Measurements from ENCODE around the gene FAF2.

Gene FAF2

GRCh38 chr5:176530393-176530982 lies 82.3 kb downstream of the FAF2 start:
- Histone ChIP-seq H3K14ac (ENCODE audit: low read length in 2 of 2) (no peak overlapping the region), H2BK15ac (ENCODE audit: low read depth, poor library complexity, severe bottlenecking) (no peak overlapping the region), H2BK5ac (ENCODE audit: low read depth, low read length, poor library complexity, severe bottlenecking) (no peak overlapping the region), H2BK12ac (ENCODE audit: low read length in 2 of 2) (no peak overlapping the region), H3K4ac (ENCODE audit: low read depth in 1 of 2, low read length in 2 of 2) (no peak overlapping the region), H4K91ac (ENCODE audit: low read length) (no peak overlapping the region), H3K79me1 (replicated peaks; ENCODE audit: low read length, poor library complexity, severe bottlenecking) (peaks cover 33% of the 10 kb centered on the region), H3K4me3 (ENCODE audit: insufficient read depth in 1 of 2, low read depth in 1 of 2, low read length in 2 of 2) (no peak overlapping the region), H3K18ac (ENCODE audit: low read depth in 1 of 2, low read length in 2 of 2) (no peak overlapping the region), H3K23ac (ENCODE audit: low read length in 2 of 2) (no peak overlapping the region), H3K9me3 (ENCODE audit: control insufficient read depth, low read length) (no peaks in the 10 kb centered on the region), H3K4me2 (ENCODE audit: low read length, poor library complexity, severe bottlenecking) (no peak overlapping the region), H3K4me1 (ENCODE audit: control insufficient read depth, insufficient read depth, low read depth, low read length) (peaks cover 47% of the 10 kb centered on the region), H3K27ac (ENCODE audit: low read length, poor library complexity, severe bottlenecking) (no peak overlapping the region), H2AFZ (ENCODE audit: low read depth, low read length) (no peak overlapping the region), H2BK120ac (ENCODE audit: low read depth, low read length) (no peak overlapping the region), H3K36me3 (ENCODE audit: control insufficient read depth in 1 of 2, insufficient read depth in 2 of 2, low read depth in 1 of 2, low read length in 2 of 2) (peaks cover 44 to 75% of the 10 kb centered on the region in 2 experiments), H2AK5ac (ENCODE audit: low read length, severe bottlenecking) (no peak overlapping the region), H4K8ac (ENCODE audit: low read length) (no peak overlapping the region), H3K9ac (ENCODE audit: low read length) (no peak overlapping the region), H3K27me3 (ENCODE audit: control insufficient read depth in 1 of 2, insufficient read depth in 1 of 2, low read length in 2 of 2) (no peaks in the 10 kb centered on the region)
- 93% methylated on average over 20 of the region's 28 CpGs for WGBS
- DNase-seq = no peak

- Histone ChIP-seq H3K14ac (ENCODE audit: low read length in 2 of 2) (no peak overlapping the region), H4K8ac (ENCODE audit: low read length) (no peak overlapping the region), H2BK5ac (ENCODE audit: low read depth, low read length, poor library complexity, severe bottlenecking) (no peak overlapping the region), H3K27me3 (ENCODE audit: control insufficient read depth in 1 of 2, insufficient read depth in 1 of 2, low read length in 2 of 2) (no peaks in the 10 kb centered on the region), H3K9ac (ENCODE audit: low read length) (no peak overlapping the region), H3K9me3 (ENCODE audit: control insufficient read depth, low read length) (no peaks in the 10 kb centered on the region), H3K4ac (ENCODE audit: low read depth in 1 of 2, low read length in 2 of 2) (no peak overlapping the region), H3K4me2 (ENCODE audit: low read length, poor library complexity, severe bottlenecking) (no peak overlapping the region), H3K23ac (ENCODE audit: low read length in 2 of 2) (no peak overlapping the region), H3K79me1 (replicated peaks; ENCODE audit: low read length, poor library complexity, severe bottlenecking) (peaks cover 34% of the 10 kb centered on the region), H3K18ac (ENCODE audit: low read depth in 1 of 2, low read length in 2 of 2) (no peak overlapping the region), H3K36me3 (ENCODE audit: control insufficient read depth in 1 of 2, insufficient read depth in 2 of 2, low read depth in 1 of 2, low read length in 2 of 2) (peaks cover 44 to 72% of the 10 kb centered on the region in 2 experiments), H3K27ac (ENCODE audit: low read length, poor library complexity, severe bottlenecking) (peak overlapping the region; percentile 73), H2AK5ac (ENCODE audit: low read length, severe bottlenecking) (no peak overlapping the region), H4K91ac (ENCODE audit: low read length) (peak overlapping the region; percentile 21), H3K4me1 (ENCODE audit: control insufficient read depth, insufficient read depth, low read depth, low read length) (peaks cover 50% of the 10 kb centered on the region), H2AFZ (ENCODE audit: low read depth, low read length) (no peak overlapping the region), H2BK12ac (ENCODE audit: low read length in 2 of 2) (no peak overlapping the region), H2BK15ac (ENCODE audit: low read depth, poor library complexity, severe bottlenecking) (peak overlapping the region; percentile 58), H2BK120ac (ENCODE audit: low read depth, low read length) (no peak overlapping the region), H3K4me3 (ENCODE audit: insufficient read depth in 1 of 2, low read depth in 1 of 2, low read length in 2 of 2) (no peak overlapping the region)
- WGBS = 89% methylated on average over 24 of the region's 24 CpGs
- DNase-seq = no peak
These were observed 83.1 kb downstream of the FAF2 start for GRCh38 chr5:176530983-176531901.

GRCh38 chr5:176531902-176532493 lies 83.8 kb downstream of the FAF2 start:
- Histone ChIP-seq H3K9me3 (ENCODE audit: control insufficient read depth, low read length) (no peaks in the 10 kb centered on the region), H2AK5ac (ENCODE audit: low read length, severe bottlenecking) (no peak overlapping the region), H3K14ac (ENCODE audit: low read length in 2 of 2) (no peak overlapping the region), H4K91ac (ENCODE audit: low read length) (no peak overlapping the region), H3K4me3 (ENCODE audit: insufficient read depth in 1 of 2, low read depth in 1 of 2, low read length in 2 of 2) (no peak overlapping the region), H3K27me3 (ENCODE audit: control insufficient read depth in 1 of 2, insufficient read depth in 1 of 2, low read length in 2 of 2) (no peaks in the 10 kb centered on the region), H2BK12ac (ENCODE audit: low read length in 2 of 2) (no peak overlapping the region), H3K4ac (ENCODE audit: low read depth in 1 of 2, low read length in 2 of 2) (no peak overlapping the region), H2BK15ac (ENCODE audit: low read depth, poor library complexity, severe bottlenecking) (no peak overlapping the region), H2AFZ (ENCODE audit: low read depth, low read length) (no peak overlapping the region), H3K18ac (ENCODE audit: low read depth in 1 of 2, low read length in 2 of 2) (no peak overlapping the region), H3K4me2 (ENCODE audit: low read length, poor library complexity, severe bottlenecking) (no peak overlapping the region), H4K8ac (ENCODE audit: low read length) (no peak overlapping the region), H3K23ac (ENCODE audit: low read length in 2 of 2) (no peak overlapping the region), H3K9ac (ENCODE audit: low read length) (no peak overlapping the region), H3K4me1 (ENCODE audit: control insufficient read depth, insufficient read depth, low read depth, low read length) (peaks cover 50% of the 10 kb centered on the region), H3K79me1 (replicated peaks; ENCODE audit: low read length, poor library complexity, severe bottlenecking) (peaks cover 34% of the 10 kb centered on the region), H2BK120ac (ENCODE audit: low read depth, low read length) (no peak overlapping the region), H2BK5ac (ENCODE audit: low read depth, low read length, poor library complexity, severe bottlenecking) (no peak overlapping the region), H3K36me3 (ENCODE audit: control insufficient read depth in 1 of 2, insufficient read depth in 2 of 2, low read depth in 1 of 2, low read length in 2 of 2) (peaks cover 39 to 69% of the 10 kb centered on the region in 2 experiments), H3K27ac (ENCODE audit: low read length, poor library complexity, severe bottlenecking) (no peak overlapping the region)
- DNase-seq = no peak
- 97% methylated on average over 27 of the region's 28 CpGs for WGBS

GRCh38 chr5:176532795-176533194 lies 84.6 kb downstream of the FAF2 start:
- no peak overlapping the region for H3K9ac ChIP-seq (ENCODE audit: low read length)
- H3K9me3 ChIP-seq (ENCODE audit: control insufficient read depth, low read length) = no peaks in the 10 kb centered on the region
- H3K23ac ChIP-seq (ENCODE audit: low read length in 2 of 2) = no peak overlapping the region
- no peak overlapping the region for H3K14ac ChIP-seq (ENCODE audit: low read length in 2 of 2)
- DNase-seq = no peak
- no peak overlapping the region for H2BK12ac ChIP-seq (ENCODE audit: low read length in 2 of 2)
- no peak overlapping the region for H4K8ac ChIP-seq (ENCODE audit: low read length)
- H2BK15ac ChIP-seq (ENCODE audit: low read depth, poor library complexity, severe bottlenecking) = no peak overlapping the region
- H2BK5ac ChIP-seq (ENCODE audit: low read depth, low read length, poor library complexity, severe bottlenecking) = no peak overlapping the region
- WGBS = 96% methylated on average over 9 of the region's 9 CpGs
- H2AK5ac ChIP-seq (ENCODE audit: low read length, severe bottlenecking) = peak overlapping the region; percentile 81
- no peak overlapping the region for H3K4me3 ChIP-seq (ENCODE audit: insufficient read depth in 1 of 2, low read depth in 1 of 2, low read length in 2 of 2)
- H3K36me3 ChIP-seq (ENCODE audit: control insufficient read depth in 1 of 2, insufficient read depth in 2 of 2, low read depth in 1 of 2, low read length in 2 of 2) = peaks cover 32 to 61% of the 10 kb centered on the region in 2 experiments
- H2AFZ ChIP-seq (ENCODE audit: low read depth, low read length) = no peak overlapping the region
- H3K79me1 ChIP-seq (replicated peaks; ENCODE audit: low read length, poor library complexity, severe bottlenecking) = peaks cover 28% of the 10 kb centered on the region
- H3K4me2 ChIP-seq (ENCODE audit: low read length, poor library complexity, severe bottlenecking) = peak overlapping the region; percentile 29
- H4K91ac ChIP-seq (ENCODE audit: low read length) = no peak overlapping the region
- H3K4me1 ChIP-seq (ENCODE audit: control insufficient read depth, insufficient read depth, low read depth, low read length) = peaks cover 50% of the 10 kb centered on the region
- no peak overlapping the region for H2BK120ac ChIP-seq (ENCODE audit: low read depth, low read length)
- H3K27me3 ChIP-seq (ENCODE audit: control insufficient read depth in 1 of 2, insufficient read depth in 1 of 2, low read length in 2 of 2) = no peaks in the 10 kb centered on the region
- no peak overlapping the region for H3K18ac ChIP-seq (ENCODE audit: low read depth in 1 of 2, low read length in 2 of 2)
- no peak overlapping the region for H3K4ac ChIP-seq (ENCODE audit: low read depth in 1 of 2, low read length in 2 of 2)
- H3K27ac ChIP-seq (ENCODE audit: low read length, poor library complexity, severe bottlenecking) = peak overlapping the region; percentile 17
